GM12891 (cell line): ENCODE results near the gene ASPA.

Experiments used
- POLR2A ChIP-seq: IDR thresholded peaks from 2 replicates; pipeline ENCODE4 v1.6.1; 2011; ENCODE audit warnings: low read depth, low read length, control low read depth
- POLR2AphosphoS5 ChIP-seq: IDR thresholded peaks from 2 replicates; pipeline ENCODE4 v1.6.1; 2011; ENCODE audit warnings: low read depth, low read length, control low read depth
- POU2F2 ChIP-seq: IDR thresholded peaks from 2 replicates; pipeline ENCODE4 v1.6.1; 2011; ENCODE audit warnings: low read depth, mild to moderate bottlenecking, control low read depth, low read length, moderate library complexity
- SPI1 ChIP-seq: IDR thresholded peaks from 2 replicates; pipeline ENCODE4 v1.6.1; 2011; ENCODE audit warnings: low read depth, low read length, control low read depth
- TAF1 ChIP-seq: IDR thresholded peaks from 2 replicates; pipeline ENCODE4 v1.6.1; 2011; ENCODE audit warnings: low read depth, low read length, control low read depth

DNA sequence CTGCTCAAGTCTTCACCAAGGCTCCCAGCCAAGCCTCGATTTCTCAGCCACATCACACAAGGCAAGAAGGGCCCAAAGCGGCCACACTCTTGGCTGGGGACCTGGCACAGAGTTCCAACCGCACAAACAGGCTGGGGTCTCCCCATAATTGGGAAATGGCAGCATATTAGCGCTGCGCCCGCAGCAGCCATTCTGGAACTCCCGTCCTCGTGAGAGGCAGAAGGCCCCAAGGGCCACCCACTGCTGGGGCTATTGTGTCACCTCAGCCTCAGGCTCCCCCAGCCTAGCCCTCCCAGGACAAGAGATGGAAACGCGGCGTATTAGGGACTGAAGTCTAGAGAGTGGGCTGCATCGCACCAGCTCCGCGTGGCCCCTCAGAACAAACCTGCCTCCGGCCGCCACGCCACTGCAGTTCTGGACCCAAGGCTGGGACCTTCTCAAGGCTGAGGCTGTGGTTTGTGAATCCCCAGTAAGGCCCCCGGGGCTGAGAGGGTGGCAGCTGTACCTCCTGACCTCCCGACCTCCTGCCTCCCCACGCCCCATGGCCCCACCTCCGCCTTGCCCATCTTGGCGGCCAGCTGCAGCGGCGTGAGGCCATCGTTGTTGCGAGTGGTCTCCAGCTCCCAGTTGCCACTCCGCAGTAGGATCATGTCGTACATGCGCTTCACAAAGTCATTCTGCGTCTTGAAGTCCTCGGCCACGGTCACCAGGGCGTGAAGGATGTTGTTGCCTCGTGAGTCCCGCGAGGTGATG is 56.5 kb downstream of the ASPA start:
- no peak for TF ChIP-seq POLR2AphosphoS5
- no peak for TF ChIP-seq POLR2A
- TF ChIP-seq SPI1 = no peak
- TF ChIP-seq TAF1 = no peak
- no peak for TF ChIP-seq POU2F2
